ENCODE results near the gene NACC2. TPM values are rescaled to one million over a fixed set of nuclear protein-coding genes. Genes with fewer than 3 reads are reported as not detected.

The NACC2 gene
- total and polyA plus RNA-seq, 10 of the 15 experiments (the other 5 are each of a cell fraction or from before 2014, with no cell fraction given), result 0.66 to 14.7 (median 3.5) TPM

DNA sequence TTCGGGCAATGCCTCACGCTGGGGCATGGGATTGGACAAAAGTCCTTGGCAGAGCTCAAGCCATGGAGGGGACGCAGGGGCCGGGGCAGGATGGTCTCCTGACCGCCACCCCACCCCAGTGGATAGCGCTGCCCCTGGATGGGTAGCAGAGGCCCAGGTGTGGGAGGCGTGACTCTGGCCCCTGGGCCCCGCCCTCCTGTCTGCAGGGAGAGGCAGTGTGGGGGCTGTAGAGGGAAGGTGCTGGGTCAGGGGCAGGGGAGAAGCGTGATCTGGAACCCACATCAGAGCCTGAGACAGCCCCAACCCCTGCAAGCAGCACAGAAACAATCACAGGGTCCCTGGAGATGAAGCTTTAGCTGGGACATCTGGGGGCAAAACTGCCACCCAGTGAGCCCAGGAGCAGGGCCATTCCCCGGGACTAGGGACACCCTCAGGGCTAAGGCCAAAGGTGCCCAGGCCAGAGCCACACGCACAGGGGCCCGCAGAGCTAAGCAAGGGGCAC is 36.2 kb downstream of the NACC2 start:
- POLR2A ChIA-PET, result no interaction called here
- intact Hi-C loops (cut with micrococcal nuclease; ENCODE audit: unreplicated experiment), result no loop called here
- SMC1A ChIA-PET (ENCODE audit: uncharacterized antibody, unreplicated experiment), result no interaction called here

More for the DNA sequence above, 36.2 kb downstream of the NACC2 start:
- no peaks in the 10 kb centered on the region for H3K4me1 ChIP-seq (ENCODE audit: control insufficient read depth, insufficient read depth, low read length)
- peaks cover under 1% of the 10 kb centered on the region; the same call in 1 of the 2 replicates for H4K20me1 ChIP-seq (ENCODE audit: control insufficient read depth, insufficient read depth)
- RAD21 ChIA-PET (ENCODE audit: unreplicated experiment), result no interaction called here
- H3K4me3 ChIP-seq, result no peak overlapping the region
- H3K27me3 ChIP-seq (replicated peaks in 1 of 2; ENCODE audit: control insufficient read depth in 2 of 2, insufficient read depth in 2 of 2, low read length in 1 of 2), result no peaks in the 10 kb centered on the region
- CTCF ChIA-PET, result interaction anchor here (0.6 kb wide), 1 partner anchor 116 kb away, joined by 4 read pairs; no protein-coding TSS in a partner anchor
- DNase-seq (ENCODE audit: low read depth, low spot score) (no peak), FAIRE-seq (no peak), ATAC-seq (no peak)
- H3K36me3 ChIP-seq (ENCODE audit: control insufficient read depth in 2 of 2, insufficient read depth in 2 of 2, low read length in 1 of 2), result no peaks in the 10 kb centered on the region
- 63% methylated on average over 12 of the region's 12 CpGs for WGBS (ENCODE audit: insufficient coverage, insufficient replicate concordance, low lambda C conversion rate, missing lambda C conversion rate)
- H3K27ac ChIP-seq (ENCODE audit: control insufficient read depth, insufficient read depth), result no peak overlapping the region
- no peak overlapping the region for H2AFZ ChIP-seq (ENCODE audit: control insufficient read depth, low read depth, low read length)
- H3K9me3 ChIP-seq (replicated peaks; ENCODE audit: control insufficient read depth, insufficient read depth, low read length), result no peaks in the 10 kb centered on the region
- no peak for TF ChIP-seq YBX1 (IDR thresholded peaks at IDR 0.05)
- TF ChIP-seq RAD51 (IDR thresholded peaks at IDR 0.05), result no peak
- TF ChIP-seq, protein P1, sequence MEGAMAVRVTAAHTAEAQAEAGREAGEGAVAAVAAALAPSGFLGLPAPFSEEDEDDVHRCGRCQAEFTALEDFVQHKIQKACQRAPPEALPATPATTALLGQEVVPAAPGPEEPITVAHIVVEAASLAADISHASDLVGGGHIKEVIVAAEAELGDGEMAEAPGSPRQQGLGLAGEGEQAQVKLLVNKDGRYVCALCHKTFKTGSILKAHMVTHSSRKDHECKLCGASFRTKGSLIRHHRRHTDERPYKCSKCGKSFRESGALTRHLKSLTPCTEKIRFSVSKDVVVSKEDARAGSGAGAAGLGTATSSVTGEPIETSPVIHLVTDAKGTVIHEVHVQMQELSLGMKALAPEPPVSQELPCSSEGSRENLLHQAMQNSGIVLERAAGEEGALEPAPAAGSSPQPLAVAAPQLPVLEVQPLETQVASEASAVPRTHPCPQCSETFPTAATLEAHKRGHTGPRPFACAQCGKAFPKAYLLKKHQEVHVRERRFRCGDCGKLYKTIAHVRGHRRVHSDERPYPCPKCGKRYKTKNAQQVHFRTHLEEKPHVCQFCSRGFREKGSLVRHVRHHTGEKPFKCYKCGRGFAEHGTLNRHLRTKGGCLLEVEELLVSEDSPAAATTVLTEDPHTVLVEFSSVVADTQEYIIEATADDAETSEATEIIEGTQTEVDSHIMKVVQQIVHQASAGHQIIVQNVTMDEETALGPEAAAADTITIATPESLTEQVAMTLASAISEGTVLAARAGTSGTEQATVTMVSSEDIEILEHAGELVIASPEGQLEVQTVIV (IDR thresholded peaks at IDR 0.05; ENCODE audit: borderline replicate concordance, partially characterized antibody), result no peak
- no peak for TF ChIP-seq ZNF592 (IDR thresholded peaks at IDR 0.05)
- no peak for TF ChIP-seq JUND (IDR thresholded peaks at IDR 0.05; ENCODE audit: low read depth, low read length)
- TF ChIP-seq, protein P2, sequence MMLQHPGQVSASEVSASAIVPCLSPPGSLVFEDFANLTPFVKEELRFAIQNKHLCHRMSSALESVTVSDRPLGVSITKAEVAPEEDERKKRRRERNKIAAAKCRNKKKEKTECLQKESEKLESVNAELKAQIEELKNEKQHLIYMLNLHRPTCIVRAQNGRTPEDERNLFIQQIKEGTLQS (IDR thresholded peaks at IDR 0.05; ENCODE audit: borderline replicate concordance, extremely low read depth, low read depth, low read length), result no peak
- no peak for TF ChIP-seq FOXM1 (IDR thresholded peaks at IDR 0.05; ENCODE audit: low read depth, low read length)
- no peak for TF ChIP-seq BRCA1 (IDR thresholded peaks at IDR 0.05; ENCODE audit: low read depth, low read length)
- H3K9ac ChIP-seq (ENCODE audit: control insufficient read depth, insufficient read depth, low read length), result no peak overlapping the region
- H3K4me2 ChIP-seq (ENCODE audit: control insufficient read depth, insufficient read depth), result no peak overlapping the region
- in situ Hi-C loops (cut with MboI), result no loop called here
- no TSS peak for BruUV-seq (replicated peaks)
- H3K79me2 ChIP-seq (ENCODE audit: control insufficient read depth, insufficient read depth, low read length), result no peaks in the 10 kb centered on the region

Data from GM12878 (cell line).